Thyroid gland (tissue), 4 donors: ENCODE results near the gene E2F3.

Experiments used
- POLR2A ChIP-seq, 2 donors: fragments of 450-650 bp; IDR thresholded peaks; one replicate each; pipeline ENCODE4 v1.6.1; 2017; ENCODE audit warnings: antibody characterized with exemption in 2 of 2, mild to moderate bottlenecking in 2 of 2, moderate library complexity in 1 of 2
- TF ChIP-seq, protein P1 (sequence below), 6 experiments: fragments of 200-600 bp in 3 of 6; fragments of 450-650 bp in 3 of 6; sonication (generic) in 3 of 6; IDR thresholded peaks; one replicate each; pipeline ENCODE4 v1.5.1; 2016 to 2019; ENCODE audit warnings: antibody characterized with exemption in 6 of 6, mild to moderate bottlenecking in 2 of 6, inconsistent platforms in 1 of 6, moderate library complexity in 1 of 6

DNA sequence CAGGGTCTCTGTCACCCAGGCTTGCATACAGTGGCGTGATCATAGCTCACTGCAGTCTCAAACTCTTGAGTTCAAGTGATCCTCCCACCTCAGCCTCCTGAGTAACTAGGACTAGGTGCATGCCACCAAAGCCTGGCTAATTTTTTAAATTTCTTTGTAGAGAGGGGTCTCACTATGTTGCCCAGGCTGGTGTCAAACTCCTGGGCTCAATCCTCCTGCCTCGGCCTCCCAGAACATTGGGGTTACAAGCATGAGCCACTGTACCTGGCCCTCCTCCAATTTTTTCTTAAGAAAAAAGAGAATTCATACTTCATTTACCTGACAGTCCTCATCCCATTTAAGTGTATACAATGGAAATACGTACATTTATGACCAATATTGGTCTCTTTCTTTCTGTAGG is 37.9 kb downstream of the E2F3 start:
- TF ChIP-seq POLR2A (IDR thresholded peaks at IDR 0.05): no peak
- TF ChIP-seq, protein P1, sequence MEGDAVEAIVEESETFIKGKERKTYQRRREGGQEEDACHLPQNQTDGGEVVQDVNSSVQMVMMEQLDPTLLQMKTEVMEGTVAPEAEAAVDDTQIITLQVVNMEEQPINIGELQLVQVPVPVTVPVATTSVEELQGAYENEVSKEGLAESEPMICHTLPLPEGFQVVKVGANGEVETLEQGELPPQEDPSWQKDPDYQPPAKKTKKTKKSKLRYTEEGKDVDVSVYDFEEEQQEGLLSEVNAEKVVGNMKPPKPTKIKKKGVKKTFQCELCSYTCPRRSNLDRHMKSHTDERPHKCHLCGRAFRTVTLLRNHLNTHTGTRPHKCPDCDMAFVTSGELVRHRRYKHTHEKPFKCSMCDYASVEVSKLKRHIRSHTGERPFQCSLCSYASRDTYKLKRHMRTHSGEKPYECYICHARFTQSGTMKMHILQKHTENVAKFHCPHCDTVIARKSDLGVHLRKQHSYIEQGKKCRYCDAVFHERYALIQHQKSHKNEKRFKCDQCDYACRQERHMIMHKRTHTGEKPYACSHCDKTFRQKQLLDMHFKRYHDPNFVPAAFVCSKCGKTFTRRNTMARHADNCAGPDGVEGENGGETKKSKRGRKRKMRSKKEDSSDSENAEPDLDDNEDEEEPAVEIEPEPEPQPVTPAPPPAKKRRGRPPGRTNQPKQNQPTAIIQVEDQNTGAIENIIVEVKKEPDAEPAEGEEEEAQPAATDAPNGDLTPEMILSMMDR (IDR thresholded peaks at IDR 0.05): no peak
